K562 (cell line): ENCODE results near the gene ANK2. TPM values are rescaled to one million over a fixed set of nuclear protein-coding genes. Genes with fewer than 3 reads are reported as not detected.

Experiments
- ATAC-seq: fragments of 200-7000 bp; cut with Tn5 transposase; 3 replicates; pipeline ENCODE4 v1.9.1; 2020; ENCODE audit warnings: moderate library complexity
- BruUV-seq: library from RNA; stranded (reverse); fragments of 400-500 nt; replicated peaks from 2 replicates; lab custom pipeline; 2021; lab: Mats Ljungman, UMichigan
- CTCF ChIA-PET: fragments of 300-600 bp; formaldehyde crosslinking; extraction: SDS; loops from one replicate; lab custom pipeline; 2021; ENCODE audit warnings: low intra/inter-chr PET ratio; lab: Yijun Ruan, JAX
- POLR2A ChIA-PET: fragments of 300-600, 350-650 bp; sonication (Branson Sonifier 250); formaldehyde crosslinking; extraction: SDS; loops from one replicate; lab custom pipeline; 2021; ENCODE audit warnings: antibody characterized with exemption, inconsistent platforms; lab: Yijun Ruan, JAX
- DNase-seq, 4 experiments: peaks; one replicate each; pipeline versions ENCODE4 v3.0.0 to v3.0.0-alpha.2; 2011 to 2018; ENCODE audit warnings: low spot score in 3 of 4, mixed read lengths in 3 of 4; ENCODE audit errors: extremely low read depth in 1 of 4
- FAIRE-seq: peaks from 2 replicates; lab custom pipeline; 2011; peaks lifted over from hg19 to GRCh38; lab: Jason Lieb, UNC
- H2AFZ ChIP-seq: 2 replicates; pipeline ENCODE4 v1.6.0; 2011; ENCODE audit warnings: low read depth, low read length, control low read depth, inconsistent platforms
- H3K27ac ChIP-seq: fragments of 200-600 bp; 3 replicates; pipeline ENCODE4 v1.8.0; 2011; ENCODE audit warnings: low read depth, mild to moderate bottlenecking, control low read depth, inconsistent platforms, low read length, moderate library complexity, mixed read lengths; ENCODE audit errors: extremely low read depth
- H3K27me3 ChIP-seq, 2 experiments: fragments of 300-600 bp in 1 of 2; 2 replicates in 1 of 2; 3 replicates in 1 of 2; pipeline versions ENCODE4 v1.6.0 to v1.8.0; 2011; ENCODE audit warnings: inconsistent platforms in 2 of 2, low read length in 2 of 2, mild to moderate bottlenecking in 1 of 2, mixed read lengths in 1 of 2, moderate library complexity in 1 of 2; ENCODE audit not compliant: control insufficient read depth in 2 of 2, insufficient read depth in 2 of 2
- H3K36me3 ChIP-seq: fragments of 300-600 bp; 3 replicates; pipeline ENCODE4 v1.8.0; 2011; ENCODE audit warnings: mild to moderate bottlenecking, low read length, inconsistent platforms; ENCODE audit not compliant: control insufficient read depth, insufficient read depth
- H3K4me1 ChIP-seq, 2 experiments: fragments of 200-600 bp in 1 of 2; replicated peaks in 1 of 2; 2 replicates in 1 of 2; 3 replicates in 1 of 2; pipeline versions ENCODE4 v1.5.1 to v1.8.0; 2011; ENCODE audit warnings: inconsistent platforms in 2 of 2, low read length in 2 of 2, mild to moderate bottlenecking in 1 of 2, mixed read lengths in 1 of 2, moderate library complexity in 1 of 2; ENCODE audit not compliant: control insufficient read depth in 2 of 2, insufficient read depth in 2 of 2
- H3K4me2 ChIP-seq: 2 replicates; pipeline ENCODE4 v1.6.1; 2011; ENCODE audit warnings: low read length, control low read depth, inconsistent platforms, mixed read lengths; ENCODE audit not compliant: insufficient read depth
- H3K4me3 ChIP-seq: fragments of 200-600 bp; sonication (generic), shearing (Covaris generic); 2 replicates; pipeline ENCODE4 v1.5.1; 2016; ENCODE audit warnings: control low read depth, inconsistent platforms
- H3K79me2 ChIP-seq: fragments of 200-600 bp; 3 replicates; pipeline ENCODE4 v1.8.0; 2011; ENCODE audit warnings: low read length, inconsistent platforms; ENCODE audit not compliant: control insufficient read depth, insufficient read depth
- H3K9ac ChIP-seq, 2 experiments: 2 replicates each; pipeline versions ENCODE4 v1.6.0 to v1.6.1; 2011; ENCODE audit warnings: low read depth in 2 of 2, low read length in 2 of 2, control low read depth in 1 of 2, inconsistent platforms in 1 of 2, mild to moderate bottlenecking in 1 of 2, mixed read lengths in 1 of 2; ENCODE audit not compliant: insufficient read depth in 1 of 2
- H3K9me1 ChIP-seq: one replicate; pipeline ENCODE4 v1.6.0; 2011; ENCODE audit warnings: inconsistent platforms, mild to moderate bottlenecking, low read length, moderate library complexity; ENCODE audit not compliant: control insufficient read depth, insufficient read depth
- H3K9me3 ChIP-seq: replicated peaks from 2 replicates; pipeline ENCODE4 v1.5.1; 2011; ENCODE audit warnings: low read depth, low read length, inconsistent platforms; ENCODE audit not compliant: control insufficient read depth, insufficient read depth
- H4K20me1 ChIP-seq: replicated peaks from 2 replicates; pipeline ENCODE4 v1.6.1; 2011; ENCODE audit warnings: low read length, inconsistent platforms, mixed read lengths; ENCODE audit not compliant: control insufficient read depth, insufficient read depth
- CAMTA2 ChIP-seq: fragments of 250-450 bp; sonication (Bioruptor Pico); conservative IDR thresholded peaks from 2 replicates; pipeline ENCODE4 v1.5.1; 2022
- CBX2 ChIP-seq: fragments of 200-600 bp; sonication (generic); IDR thresholded peaks from one replicate; pipeline ENCODE4 v1.6.1; 2012; ENCODE audit warnings: mild to moderate bottlenecking, low read length, inconsistent platforms; ENCODE audit not compliant: insufficient read depth, poor library complexity, severe bottlenecking
- CBX8 ChIP-seq: fragments of 200-600 bp; sonication (generic); IDR thresholded peaks from 2 replicates; pipeline ENCODE4 v1.6.1; 2012; ENCODE audit warnings: borderline replicate concordance, mixed run types, low read depth, mild to moderate bottlenecking, moderate library complexity, mixed read lengths, low read length, control low read depth, inconsistent platforms; ENCODE audit not compliant: poor library complexity, severe bottlenecking; ENCODE audit errors: extremely low read depth
- CTCF ChIP-seq, 3 experiments: IDR thresholded peaks in 2 of 3; conservative IDR thresholded peaks in 1 of 3; 2 replicates each; pipeline ENCODE4 v1.5.1; 2011 to 2012; ENCODE audit warnings: low read length in 3 of 3, mild to moderate bottlenecking in 3 of 3, control low read depth in 2 of 3, improper control_type of control experiment in 1 of 3, inconsistent platforms in 1 of 3, low read depth in 1 of 3, mixed read lengths in 1 of 3, moderate library complexity in 1 of 3; ENCODE audit not compliant: insufficient read depth in 2 of 3
- DLX4 ChIP-seq: fragments of 250-450 bp; sonication (Bioruptor Pico); IDR thresholded peaks from 2 replicates; pipeline ENCODE4 v1.6.1; 2021; ENCODE audit warnings: mild to moderate bottlenecking
- MAFG ChIP-seq: fragments of 450-650 bp; conservative IDR thresholded peaks from 2 replicates; pipeline ENCODE4 v1.6.1; 2016; ENCODE audit warnings: missing genetic modification characterization, missing compliant biosample characterization
- STAT5B ChIP-seq: fragments of 250-450 bp; sonication (Bioruptor Pico); IDR thresholded peaks from 2 replicates; pipeline ENCODE4 v1.8.0; 2021; ENCODE audit warnings: mild to moderate bottlenecking, inconsistent platforms
- ZNF280A ChIP-seq: fragments of 450-650 bp; IDR thresholded peaks from 2 replicates; pipeline ENCODE4 v1.6.1; 2018; ENCODE audit warnings: mild to moderate bottlenecking, low read depth; ENCODE audit not compliant: partially characterized antibody
- WGBS: fragments of 100-300 bp; shearing (Covaris generic); methylation state at CpG from one replicate; pipeline ENCODE4 v1.1.6; 2016; ENCODE audit warnings: low coverage, mixed read lengths; ENCODE audit not compliant: insufficient coverage; ENCODE audit errors: missing lambda C conversion rate; 5-methylcytosine and 5-hydroxymethylcytosine counted together
- in situ Hi-C: fragments of 300-500 bp; cut with MboI; formaldehyde crosslinking; loops from 4 replicates; pipeline ENCODE4 v1.15.0; 2018; ENCODE audit warnings: inconsistent platforms, mixed read lengths
- intact Hi-C: fragments of 100-400 bp; cut with micrococcal nuclease; formaldehyde crosslinking; loops from 2 replicates; pipeline ENCODE4 v1.14.2; 2022
- polyA plus RNA-seq, 8 experiments: library from polyadenylated mRNA; depleted of rRNA in 4 of 8; stranded (reverse) in 5 of 8; unstranded in 3 of 8; fragments of >200 nt; fragmentation: Nextera tagmentation in 2 of 8; fragmentation: Illumina TruSeq in 1 of 8; extraction: Ambion mirVana in 2 of 8; extraction: Trizol in 1 of 8; gene quantifications; 2 replicates each; pipeline versions ENCODE4 v1.2.1 to v1.2.3, GENCODE V29; 2011 to 2014; ENCODE audit warnings: inconsistent platforms in 1 of 8, missing spikeins in 1 of 8
- total RNA-seq, 7 experiments: library from RNA; depleted of rRNA in 6 of 7; stranded (reverse); fragments of >200 nt in 6 of 7; fragmentation: Illumina TruSeq in 2 of 7; extraction: Trizol in 2 of 7; gene quantifications; 2 replicates each; pipeline versions ENCODE4 v1.2.1 to v1.2.3, GENCODE V29; 2011 to 2021; ENCODE audit warnings: low replicate concordance in 1 of 7

ANK2 gene
- total and polyA plus RNA-seq, 9 of the 15 experiments (the other 6 are each of a cell fraction or from before 2014, with no cell fraction given) = 0.07 to 0.24 TPM; not detected in 7

DNA sequence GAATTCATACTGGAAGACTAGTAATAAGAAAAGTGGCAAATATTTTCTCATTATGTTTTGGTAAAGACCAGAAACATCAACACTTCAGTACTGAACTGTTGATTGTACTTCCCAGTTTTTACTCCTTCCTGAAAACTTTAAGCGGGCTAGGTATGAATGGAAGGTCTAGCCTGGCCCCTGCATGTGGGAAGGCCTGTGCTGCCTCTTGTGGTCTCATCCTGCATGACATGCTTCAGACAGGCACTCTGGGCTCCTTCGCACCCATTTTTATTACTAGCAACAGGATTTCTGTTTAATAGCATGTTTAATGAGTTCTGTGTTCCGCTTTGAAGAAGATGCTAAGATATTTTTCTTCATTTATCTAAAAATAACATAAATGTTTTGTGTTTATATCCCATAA is 279.1 kb downstream of the ANK2 start:
- intact Hi-C loops (no loop called here), in situ Hi-C loops (no loop called here)
- BruUV-seq = no TSS peak
- Histone ChIP-seq H4K20me1 (no peaks in the 10 kb centered on the region), H3K27ac (no peak overlapping the region), H2AFZ (no peak overlapping the region), H3K4me2 (no peak overlapping the region), H3K9ac (no peak overlapping the region), H3K36me3 (no peaks in the 10 kb centered on the region), H3K4me1 (no peaks in the 10 kb centered on the region), H3K79me2 (no peaks in the 10 kb centered on the region), H3K27me3 (no peaks in the 10 kb centered on the region), H3K9me3 (no peaks in the 10 kb centered on the region), H3K9me1 (no peaks in the 10 kb centered on the region), H3K4me3 (no peak overlapping the region)
- CTCF ChIA-PET = no interaction called here
- ATAC-seq (peak; percentile 82), DNase-seq (peak; percentile 16 to 36 (median 32)), FAIRE-seq (no peak)
- no peak for TF ChIP-seq STAT5B (CRISPR knock-in tag)
- no peak for TF ChIP-seq DLX4
- no peak for TF ChIP-seq CBX8
- TF ChIP-seq CBX2 = no peak
- TF ChIP-seq CAMTA2 = no peak
- TF ChIP-seq ZNF280A = no peak
- peak; percentile 36 to 48 (median 37) for TF ChIP-seq CTCF (IDR thresholded peaks at IDR 0.05 in 2 of 3, conservative IDR thresholded peaks at IDR 0.05 in 1 of 3; ENCODE audit: insufficient read depth in 2 of 3, low read depth in 1 of 3, low read length in 3 of 3)
- no peak for TF ChIP-seq MAFG
- POLR2A ChIA-PET = no interaction called here
- 4% methylated on average over 3 of the region's 3 CpGs for WGBS
